HG02623 (cell line): ENCODE results near the gene NIBAN1.
"Not testable (repeated sequence)": the region's sequence is repeated elsewhere in the genome, so short reads cannot be mapped to it uniquely, and the experiment has no call there.

ENCODE experiments used
- ATAC-seq: cut with Tn5 transposase; IDR thresholded peaks from one replicate; pipeline ENCODE4 v1.9.1; 2021; ENCODE audit warnings: moderate library complexity; ENCODE audit not compliant: unreplicated experiment

The NIBAN1 gene

DNA sequence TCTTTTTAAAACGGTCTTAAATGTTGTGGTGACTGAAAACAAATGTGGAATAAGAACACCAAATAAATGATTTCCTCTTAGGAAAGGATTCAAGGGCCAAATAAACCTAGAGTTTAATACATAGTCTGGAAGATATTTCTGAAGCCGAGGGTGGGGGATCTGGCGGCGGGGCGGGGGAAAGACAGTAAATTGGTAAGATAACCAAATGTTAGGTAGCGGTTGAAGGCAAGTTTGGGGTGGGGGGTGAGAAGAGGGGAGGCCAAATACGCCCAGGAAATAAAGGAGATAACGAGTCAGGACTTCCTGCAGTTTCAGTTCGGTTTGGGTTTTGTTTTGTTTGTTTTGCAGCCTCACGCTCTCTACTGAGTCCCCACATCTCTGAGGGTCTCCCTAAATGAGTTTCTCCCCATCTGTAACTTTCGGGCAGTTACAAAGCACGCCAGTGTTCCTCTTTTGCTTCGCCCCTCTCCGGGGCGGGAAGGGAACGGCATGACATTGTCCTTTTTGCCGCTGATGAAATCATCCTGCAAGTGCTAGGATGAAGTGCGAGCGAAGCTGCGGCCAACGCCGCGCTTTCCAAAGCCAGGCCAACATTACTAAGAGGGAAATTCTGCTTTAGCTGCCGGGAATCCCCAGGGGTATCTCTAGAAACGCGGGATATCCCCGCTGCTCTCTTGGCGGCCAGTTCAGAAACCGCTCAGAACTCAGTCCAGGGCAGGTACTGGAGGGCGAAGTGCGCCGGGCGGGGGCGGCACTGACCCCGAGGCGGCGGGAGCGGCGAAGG is 844 bp downstream of the NIBAN1 start:
- ATAC-seq: peak; percentile 58

DNA sequence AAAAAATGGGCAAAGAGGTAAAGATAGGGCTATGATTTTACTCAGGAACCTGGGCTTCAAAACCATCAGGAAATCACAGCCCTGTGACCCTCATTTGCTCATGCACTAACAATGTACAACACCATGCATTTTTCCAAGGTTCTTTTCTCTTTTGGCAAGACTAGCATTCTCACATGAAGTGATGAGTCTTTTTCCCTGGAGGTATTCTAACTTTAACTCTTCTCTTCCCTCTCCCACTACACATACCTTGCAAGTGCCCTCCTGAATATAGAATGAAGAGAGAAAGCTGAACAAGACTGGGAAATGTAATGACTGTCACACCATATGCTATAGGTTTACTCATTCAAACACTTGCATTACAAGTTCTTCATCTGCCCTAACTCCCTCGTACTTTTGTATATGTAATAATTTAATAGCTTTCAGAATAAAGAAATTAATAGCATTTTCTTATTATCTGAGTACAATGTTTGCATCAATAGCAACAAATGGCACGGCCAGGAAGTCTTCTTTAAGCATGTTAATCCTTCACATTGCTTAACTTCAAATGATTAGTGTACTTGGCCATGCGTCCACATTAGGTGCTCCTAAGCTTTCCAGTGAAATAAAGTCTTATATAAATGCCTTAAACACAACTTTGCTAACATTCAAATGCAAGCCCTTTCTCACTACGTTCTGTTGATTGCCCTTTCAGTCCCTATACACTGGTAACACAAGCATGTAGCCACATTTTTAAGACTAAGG is 1.8 kb downstream of the NIBAN1 start:
- ATAC-seq: no peak

DNA sequence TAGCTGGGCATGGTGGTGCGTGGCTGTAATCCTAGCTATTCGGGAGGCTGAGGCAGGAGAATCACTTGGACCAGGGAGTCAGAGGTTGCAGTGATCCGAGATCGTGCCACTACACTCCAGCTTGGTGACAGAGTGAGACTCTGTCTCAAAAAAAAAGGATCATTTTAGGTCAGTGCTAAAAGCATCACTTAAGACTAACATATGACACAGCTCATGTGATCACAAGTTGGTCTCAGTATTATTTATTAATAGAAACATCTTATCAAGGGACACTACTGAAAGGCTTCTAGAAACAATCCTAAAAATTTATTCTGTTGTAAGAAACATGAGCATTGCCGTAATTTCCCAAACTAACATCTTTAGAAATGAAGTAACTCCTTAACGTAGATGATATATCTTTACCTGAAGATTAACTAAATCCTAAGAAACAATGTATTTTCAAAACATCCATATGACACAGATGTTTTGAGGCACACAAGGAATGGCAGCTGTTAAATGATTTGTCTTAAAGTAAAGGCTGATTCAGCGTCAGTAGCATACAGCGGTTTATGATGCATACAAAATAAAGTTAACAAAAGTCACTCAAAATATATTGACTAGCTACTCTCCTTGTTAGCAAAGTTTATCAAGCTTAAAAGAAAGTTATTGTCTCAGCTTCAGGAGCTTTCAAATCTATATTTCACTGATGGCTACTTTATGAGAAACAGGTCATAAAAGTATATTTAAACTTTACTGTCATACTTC is 2.6 kb downstream of the NIBAN1 start:
- ATAC-seq: no peak

- ATAC-seq: no peak
Measured at GRCh38 chr1:184970691-184971161, 3.6 kb downstream of the NIBAN1 start.

DNA sequence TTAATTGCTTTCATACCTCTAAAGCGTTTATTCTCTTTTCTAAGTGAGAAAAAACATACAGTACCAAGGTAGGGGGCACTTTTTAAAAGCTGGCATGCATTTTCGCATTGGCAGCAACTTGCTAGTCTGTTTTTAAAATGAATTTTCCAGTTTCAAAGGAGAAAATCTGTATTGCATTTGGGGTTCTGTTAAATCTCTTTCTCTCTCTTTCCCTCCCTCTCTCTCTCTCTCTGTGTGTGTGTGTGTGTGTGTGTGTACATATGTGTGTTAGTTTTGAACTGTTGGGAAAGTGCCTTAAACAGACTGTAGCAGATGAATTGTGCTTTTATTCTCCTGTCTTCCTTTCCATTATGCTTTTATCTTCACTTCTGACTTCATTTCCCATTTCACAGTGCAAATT is 7.3 kb downstream of the NIBAN1 start:
- no peak for ATAC-seq

DNA sequence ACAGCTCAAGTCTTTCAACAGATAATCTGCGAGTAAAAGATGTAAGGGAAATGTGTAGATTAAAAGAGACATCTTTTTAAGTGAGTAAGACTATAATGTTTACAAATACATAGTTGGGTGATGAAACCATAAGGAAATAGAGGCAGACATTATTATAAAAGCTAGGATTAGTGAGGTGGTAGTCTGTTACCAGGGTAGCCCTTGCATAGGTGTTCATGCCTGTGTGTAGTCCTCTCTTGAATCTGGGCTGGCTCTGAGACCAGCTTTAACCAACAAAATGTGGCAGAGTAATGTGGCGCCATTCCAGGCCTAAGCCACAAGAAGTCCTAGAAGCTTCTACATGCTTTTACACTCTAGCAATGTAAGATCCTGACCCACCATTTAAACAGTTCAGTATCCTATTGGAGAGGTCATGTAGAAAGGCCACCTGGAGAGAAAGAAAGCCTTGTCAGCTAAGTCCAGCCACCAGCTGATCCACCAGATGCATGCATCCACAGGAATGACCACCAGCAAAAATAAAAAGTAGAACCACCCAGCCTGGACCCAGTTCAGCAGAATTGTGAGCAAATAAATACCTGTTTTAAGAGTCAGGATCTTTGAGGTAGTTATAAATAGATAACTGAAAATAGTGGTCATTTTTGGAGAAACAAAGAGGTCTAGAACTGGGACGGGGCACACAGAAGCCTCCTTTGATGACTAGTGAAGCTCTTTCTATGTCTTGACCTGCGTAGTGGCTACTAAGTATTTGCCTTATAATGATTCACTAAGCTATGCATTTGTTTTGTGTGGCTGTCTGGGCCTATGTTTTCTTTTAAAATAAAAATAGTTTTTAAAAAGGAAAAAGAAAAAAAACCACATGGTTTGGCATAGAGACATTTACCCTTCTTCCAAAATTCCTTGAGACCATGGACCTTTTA is 8.1 kb downstream of the NIBAN1 start:
- ATAC-seq: no peak

- ATAC-seq: no peak
Measured at GRCh38 chr1:184965439-184965838, 8.9 kb downstream of the NIBAN1 start.

GRCh38 chr1:184959626-184960025 is 14.7 kb downstream of the NIBAN1 start:
- no peak for ATAC-seq

GRCh38 chr1:184958554-184959353 is 15.6 kb downstream of the NIBAN1 start:
- no peak for ATAC-seq

DNA sequence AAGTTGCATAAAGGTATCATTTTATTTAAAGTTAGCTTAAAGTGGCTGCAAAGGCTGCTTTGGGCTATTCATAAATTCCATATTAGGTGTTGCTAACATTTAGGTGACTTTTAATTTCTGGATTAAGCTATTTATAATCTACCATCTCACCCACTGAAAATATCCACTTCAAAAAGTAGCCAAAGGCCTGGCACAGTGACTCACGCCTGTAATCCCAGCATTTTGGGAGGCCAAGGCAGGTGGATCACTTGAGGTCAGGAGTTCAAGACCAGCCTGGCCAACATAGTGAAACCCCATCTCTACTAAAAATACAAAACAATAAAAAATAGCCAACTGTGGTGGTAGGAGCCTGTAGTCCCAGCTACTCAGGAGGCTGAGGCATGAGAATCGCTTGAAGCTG is 16.4 kb downstream of the NIBAN1 start:
- ATAC-seq: not testable (repeated sequence)

DNA sequence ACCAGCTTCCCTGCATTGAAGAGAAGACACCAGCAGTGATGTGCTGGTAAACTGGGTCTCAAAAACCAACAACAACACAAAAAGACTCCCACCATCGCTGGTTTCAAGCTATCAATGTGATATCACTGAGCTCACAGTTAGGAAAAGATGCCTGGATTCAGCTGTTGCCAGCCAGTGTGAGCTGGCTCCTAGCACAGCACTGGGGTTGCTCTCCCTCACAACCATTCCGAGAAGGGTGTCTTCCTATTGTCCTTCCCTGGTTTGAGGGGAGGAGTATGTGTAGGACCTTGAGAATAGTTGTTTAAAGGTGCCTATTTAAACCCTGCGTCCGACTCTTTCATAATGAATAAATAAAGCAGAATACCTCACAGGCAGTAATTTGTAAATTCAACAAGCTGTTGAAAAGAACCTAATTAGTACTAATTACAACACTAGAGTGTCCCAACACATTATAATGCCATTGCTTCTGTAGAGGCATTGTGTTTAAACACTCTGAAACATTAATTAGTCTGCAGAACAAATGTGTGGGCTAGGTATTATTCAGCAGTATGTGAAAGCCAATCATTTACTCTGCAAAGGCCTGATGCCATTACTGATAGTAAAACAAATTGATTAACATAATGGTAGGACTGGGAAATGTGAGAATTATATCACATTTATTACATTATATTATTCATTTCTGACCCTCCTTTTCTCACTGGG is 17.2 kb downstream of the NIBAN1 start:
- no peak for ATAC-seq

GRCh38 chr1:184954232-184954995 is 19.9 kb downstream of the NIBAN1 start:
- ATAC-seq: no peak

GRCh38 chr1:184953600-184954219 is 20.6 kb downstream of the NIBAN1 start:
- ATAC-seq: no peak

DNA sequence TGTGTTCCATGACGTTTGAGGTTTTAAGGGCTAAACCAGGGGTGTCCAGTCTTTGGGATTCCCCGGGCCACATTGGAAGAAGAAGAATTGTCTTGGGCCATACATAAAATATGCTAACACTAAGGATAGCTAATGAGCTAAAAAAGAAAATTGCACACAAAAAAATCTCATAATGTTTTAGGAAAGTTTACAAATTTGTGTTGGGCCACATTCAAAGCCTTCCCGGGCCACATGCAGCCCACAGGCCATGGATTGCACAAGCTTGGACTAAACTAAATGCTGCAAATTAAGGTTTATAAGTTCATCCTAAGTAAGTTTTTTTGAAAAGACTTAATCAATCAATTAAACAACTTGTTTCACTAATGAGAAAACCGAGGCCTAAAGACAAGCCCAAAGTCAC is 21.9 kb downstream of the NIBAN1 start:
- no peak for ATAC-seq

DNA sequence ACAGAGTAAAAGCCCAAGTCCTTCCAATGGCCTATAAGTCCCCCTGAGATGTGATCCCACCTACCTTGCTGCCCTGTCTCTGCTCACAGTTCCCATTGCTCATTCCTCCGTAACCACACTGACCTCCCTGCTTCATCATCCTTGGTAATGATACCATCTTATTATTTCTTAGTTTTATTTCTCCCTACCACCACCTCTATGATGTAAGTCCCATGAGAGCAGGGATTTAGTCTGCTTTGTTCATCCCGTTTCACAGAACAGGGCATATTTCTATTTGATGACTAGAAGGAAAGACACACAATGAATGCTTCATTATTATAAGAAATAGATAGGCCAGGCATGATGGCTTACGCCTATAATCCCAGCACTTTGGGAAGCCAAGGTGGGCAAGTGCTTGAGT is 22.5 kb downstream of the NIBAN1 start:
- no peak for ATAC-seq

DNA sequence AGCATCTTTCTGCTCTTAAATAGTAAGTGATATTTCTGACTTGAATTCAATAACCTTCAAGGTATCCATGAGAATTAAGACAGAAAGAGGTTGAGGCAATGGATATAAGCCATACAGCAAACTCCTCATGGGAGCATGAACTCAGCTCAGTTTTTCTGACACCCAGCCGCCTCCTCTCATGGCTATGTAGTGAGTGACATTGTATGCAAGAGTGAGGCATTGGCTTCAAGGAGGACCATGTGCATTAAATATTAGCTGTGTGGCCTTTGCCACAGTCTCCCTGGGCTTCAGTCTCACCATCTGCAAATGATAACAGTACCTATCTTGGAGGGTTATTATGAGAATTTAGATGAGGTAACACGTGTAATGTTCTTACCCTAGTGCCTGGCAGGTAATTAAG is 23.4 kb downstream of the NIBAN1 start:
- no peak for ATAC-seq

- no peak for ATAC-seq
Measured at GRCh38 chr1:184950227-184950626, 24.1 kb downstream of the NIBAN1 start.
